SKM-1 (cell line): ENCODE results near the gene KIF18B.

ENCODE experiments used
- DNase-seq: peaks from one replicate; lab custom pipeline; 2025; ENCODE audit not compliant: unreplicated experiment; lab: John Stamatoyannopoulos, UW

Gene KIF18B

GRCh38 chr17:44940317-44940716 is 7.3 kb downstream of the KIF18B start:
- no peak for DNase-seq

DNA sequence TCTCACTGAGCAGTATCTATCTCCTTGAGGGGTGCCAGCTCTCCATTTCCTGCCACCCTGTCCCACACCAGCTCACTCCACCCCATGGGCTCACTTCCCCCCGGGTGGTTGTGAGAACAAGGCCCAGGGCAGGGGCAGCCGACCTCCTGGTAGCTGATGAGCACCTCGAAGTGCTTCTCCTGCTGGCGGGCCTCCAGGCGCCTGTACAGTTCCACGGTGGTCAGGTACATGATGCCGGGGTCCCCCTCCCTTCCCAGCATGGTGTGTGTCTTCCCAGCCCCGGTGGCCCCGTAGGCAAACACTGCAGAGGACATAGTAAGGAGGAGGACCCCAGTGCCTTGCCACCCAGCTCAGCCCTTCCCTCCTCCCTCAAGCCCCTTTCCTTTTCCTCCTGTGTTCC is 12.5 kb downstream of the KIF18B start:
- no peak for DNase-seq

- no peak for DNase-seq
These were observed 12.8 kb downstream of the KIF18B start for GRCh38 chr17:44934745-44935105.

DNA sequence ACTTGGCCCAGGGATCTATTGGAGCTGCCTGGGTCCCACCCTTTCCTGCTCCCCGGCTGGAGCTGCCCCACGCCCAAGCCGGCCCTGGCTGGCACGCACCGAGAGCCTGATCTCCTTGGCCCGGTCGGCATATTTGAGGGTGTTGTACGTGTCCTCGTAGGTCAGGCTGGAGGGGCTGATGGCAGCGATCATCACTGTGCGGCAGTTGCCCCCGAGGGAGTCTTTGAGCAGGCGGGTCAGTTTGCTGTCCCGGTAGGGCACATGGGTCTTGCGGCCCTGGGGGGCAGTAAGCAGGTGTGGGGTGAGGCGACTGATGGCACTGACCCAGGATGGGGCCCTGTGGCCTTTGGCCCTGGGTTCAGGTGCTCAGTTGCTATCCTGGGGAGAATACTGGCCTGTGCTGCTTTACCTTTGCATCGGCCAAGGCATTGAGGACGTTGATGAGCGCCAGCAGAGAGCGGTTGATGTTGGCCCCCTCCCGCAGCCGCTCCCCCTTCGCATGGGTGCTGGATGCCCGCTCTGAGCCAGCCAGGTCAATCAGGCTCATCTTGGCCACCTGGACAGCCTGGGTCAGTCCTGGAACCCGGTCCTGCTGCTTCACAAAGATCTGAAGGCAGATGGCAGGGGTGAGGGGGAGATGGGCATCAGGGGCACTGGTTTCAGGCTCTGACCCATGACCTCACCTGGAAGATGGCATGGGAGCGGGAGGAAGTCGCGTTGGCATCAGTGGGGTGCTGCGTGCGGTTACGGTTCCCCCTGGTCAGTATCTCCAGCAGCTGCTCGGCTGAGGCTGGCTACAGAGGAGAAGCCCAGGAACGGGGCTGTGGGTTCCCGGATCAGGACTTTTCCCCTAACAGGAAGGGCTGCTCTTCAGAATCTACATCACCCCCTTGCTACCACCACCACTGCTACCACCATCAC is 13.5 kb downstream of the KIF18B start:
- no peak for DNase-seq

DNA sequence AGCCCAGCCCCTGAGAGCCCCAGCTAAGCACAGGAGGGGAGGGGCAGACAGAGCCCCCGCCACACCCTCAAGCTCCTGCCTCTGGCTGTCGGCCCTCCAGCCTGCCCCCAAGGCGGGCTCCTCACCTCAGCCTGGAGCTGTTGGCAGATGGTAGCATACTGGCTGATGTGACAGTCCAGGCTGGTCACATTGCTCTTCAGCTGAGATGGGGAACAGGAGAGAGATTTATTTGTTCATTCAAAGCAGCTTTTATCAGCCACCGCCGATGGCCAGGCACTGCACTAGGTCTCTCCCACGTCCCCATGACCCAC is 14.8 kb downstream of the KIF18B start:
- no peak for DNase-seq

DNA sequence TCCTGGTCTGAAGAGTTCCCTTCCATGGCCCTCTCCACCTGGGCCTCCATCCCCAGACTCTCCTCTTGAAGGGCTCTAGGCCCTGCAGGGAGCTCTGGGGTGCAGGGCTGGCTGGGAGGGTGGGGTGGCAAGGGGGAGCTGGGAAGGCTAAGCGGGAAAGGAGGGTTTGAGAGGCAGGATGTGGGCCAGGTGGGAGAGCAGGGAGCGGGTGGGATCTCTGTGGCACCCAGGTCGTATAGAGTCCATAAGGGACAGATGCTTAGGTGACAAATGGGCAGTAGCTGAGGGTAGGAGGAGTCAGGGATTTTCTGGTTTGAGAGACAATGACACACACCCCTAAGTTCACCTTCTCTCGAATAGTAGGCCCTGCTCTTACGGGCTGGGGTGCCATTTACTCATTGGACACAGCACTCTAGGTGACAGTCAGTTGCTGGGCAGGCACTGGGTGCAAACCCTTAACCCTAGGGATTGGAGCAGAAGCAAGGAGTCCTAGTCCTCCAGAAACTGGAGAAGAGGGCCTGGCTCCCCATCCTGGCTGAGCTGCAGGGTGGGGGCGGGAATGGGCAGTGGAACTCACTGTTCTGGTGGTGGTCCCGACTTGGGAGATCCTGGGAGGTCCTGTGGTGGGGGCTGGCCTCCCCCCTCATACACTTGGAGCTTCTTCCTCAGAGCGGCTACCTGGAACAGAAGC is 15.3 kb downstream of the KIF18B start:
- DNase-seq, result no peak

DNA sequence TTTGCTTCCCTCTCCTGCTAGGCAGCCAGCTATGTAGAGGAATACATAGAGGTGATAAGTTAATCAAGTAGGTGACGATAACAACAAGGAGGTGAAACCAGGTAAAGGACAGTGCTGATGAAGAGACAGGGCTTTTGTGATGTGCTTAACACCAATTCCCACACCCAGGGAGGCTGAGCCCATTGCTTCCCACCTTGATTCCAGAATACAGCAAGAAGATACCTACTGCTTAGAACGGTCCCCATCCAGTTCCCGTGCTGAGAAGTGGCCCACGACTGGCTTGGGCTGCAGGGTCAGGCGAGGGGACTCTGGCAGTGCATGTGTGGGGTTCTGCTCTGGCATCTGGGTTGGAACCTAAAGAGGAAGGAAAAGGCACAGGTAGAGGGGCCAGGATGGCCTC is 16.2 kb downstream of the KIF18B start:
- no peak for DNase-seq

DNA sequence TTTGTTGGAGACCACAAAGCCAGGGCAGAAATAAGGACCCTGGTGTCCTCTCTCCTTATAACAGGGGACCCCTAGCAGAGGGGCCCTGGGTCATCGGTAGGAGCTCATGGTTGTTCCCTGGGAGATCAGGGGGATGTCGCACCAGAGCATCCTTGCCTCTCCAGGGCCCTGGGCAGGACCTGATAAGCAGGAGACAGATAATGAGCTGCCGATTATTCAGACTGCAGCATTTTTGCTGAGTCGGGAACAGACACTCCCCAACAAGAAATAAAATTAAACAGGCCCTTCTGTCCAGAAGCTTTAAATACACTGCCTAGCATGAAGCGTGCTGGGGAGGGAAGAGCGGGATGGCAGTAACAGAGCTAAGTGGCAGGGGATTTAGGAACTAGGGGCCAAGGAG is 16.9 kb downstream of the KIF18B start:
- no peak for DNase-seq

DNA sequence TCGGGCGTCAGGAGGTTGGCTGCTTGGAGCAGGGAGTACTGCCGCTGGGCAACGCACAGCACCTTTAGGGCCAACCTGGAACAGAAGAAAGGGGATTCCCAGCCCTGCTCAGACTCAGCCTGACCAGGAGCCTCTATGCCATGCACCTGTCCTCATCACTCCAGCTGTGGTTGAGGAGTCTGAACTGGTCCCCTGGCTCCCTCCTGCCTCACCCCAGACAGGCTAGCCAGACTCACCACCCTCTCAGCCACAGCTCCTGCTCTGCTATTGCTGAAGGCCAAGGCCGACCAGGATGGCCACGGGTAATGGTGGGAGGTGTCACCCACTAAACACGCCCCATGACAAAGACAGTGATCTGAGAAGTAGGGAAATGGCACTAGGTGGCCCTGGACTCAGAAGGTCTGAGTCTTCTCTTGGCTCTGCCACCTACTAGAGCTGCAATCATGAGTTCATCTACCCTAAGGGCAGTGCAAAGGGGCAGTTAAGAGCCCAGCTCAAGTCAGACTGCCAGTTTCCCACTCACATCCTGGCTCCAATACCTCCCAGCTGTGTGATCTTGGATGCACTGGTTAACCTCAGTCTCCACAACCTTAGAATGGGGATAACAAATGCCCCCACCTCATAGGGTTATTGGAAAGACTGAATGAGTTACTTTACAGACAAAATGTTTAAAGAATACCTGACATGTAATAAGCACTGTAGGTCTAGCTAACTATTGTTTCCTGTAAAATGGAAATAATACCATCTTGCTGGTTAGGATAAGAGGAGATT is 18.4 kb downstream of the KIF18B start:
- DNase-seq, result no peak

DNA sequence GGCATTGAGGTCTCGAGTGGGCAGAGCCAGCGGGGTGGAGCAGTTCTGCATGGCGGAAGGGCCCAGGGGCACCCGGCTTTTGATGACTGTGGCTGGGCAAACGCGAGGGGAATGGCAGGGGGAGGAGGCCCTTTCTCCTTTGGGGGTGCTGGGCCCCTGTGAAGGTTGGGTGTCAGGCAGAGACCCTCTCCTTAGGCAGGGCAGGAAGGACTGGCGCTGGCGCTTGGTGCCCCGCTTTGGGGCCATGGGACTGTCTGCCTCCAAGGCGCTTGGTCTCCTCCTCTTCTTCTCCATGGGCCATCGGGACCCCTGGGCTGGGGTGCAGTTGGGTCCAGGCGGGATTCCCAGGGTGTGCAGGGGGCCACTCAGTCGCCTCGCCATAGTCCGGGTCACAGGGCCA is 19.4 kb downstream of the KIF18B start:
- no peak for DNase-seq

- no peak for DNase-seq
These were observed 19.9 kb downstream of the KIF18B start for GRCh38 chr17:44927696-44928095.

- DNase-seq, result no peak
These were observed 20.6 kb downstream of the KIF18B start for GRCh38 chr17:44926821-44927525.

DNA sequence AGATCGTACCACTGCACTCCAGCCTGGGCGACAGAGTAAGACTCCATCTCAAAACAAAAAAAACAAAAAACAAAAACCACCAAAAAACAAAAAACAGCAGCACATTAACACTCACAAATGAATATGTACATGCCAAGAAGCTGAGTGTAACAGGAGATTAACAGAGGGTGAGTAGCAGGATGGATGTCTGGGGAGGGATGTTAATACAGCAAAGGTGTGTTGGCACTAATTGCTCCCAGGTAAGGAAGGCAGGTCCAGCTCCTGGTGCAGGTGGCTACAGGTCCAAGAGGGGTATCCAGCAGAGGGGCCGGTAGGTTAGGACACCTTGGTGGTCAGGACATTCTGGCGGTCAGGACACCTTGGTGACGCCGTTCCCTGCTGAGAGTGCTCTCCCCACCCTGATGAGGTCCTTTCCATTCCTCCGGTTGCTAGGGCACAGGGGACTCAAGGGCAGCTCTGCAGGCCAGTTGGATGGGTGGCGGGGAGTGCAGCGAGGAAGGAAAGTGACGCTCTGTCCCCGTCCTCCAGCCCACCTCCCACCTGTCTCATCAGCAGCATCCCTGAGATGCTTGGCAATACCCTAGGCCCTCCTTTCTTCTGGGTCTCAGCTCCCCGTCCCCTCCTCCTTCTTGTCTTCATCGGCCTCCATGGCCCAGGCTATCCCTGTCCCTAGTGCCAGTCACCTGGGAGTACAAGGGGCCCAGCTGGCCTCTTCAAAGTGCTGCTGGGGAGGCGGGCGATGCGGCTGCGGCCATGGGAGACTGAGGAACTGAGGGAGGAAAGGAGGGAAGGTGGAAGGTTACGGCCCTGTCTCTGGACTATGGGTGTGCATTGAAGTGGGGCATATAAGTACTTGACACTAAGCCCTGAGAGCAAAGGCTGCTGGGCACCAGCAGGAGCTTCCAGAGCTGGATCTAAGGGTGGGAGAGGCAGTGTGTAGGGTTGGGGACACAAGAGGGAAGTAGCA is 21.6 kb downstream of the KIF18B start:
- no peak for DNase-seq

GRCh38 chr17:44924107-44924544 is 23.4 kb downstream of the KIF18B start:
- no peak for DNase-seq

GRCh38 chr17:44922746-44923470 is 24.7 kb downstream of the KIF18B start:
- no peak for DNase-seq

GRCh38 chr17:44922136-44922535 is 25.4 kb downstream of the KIF18B start:
- DNase-seq, result no peak

GRCh38 chr17:44921122-44921882 is 26.3 kb downstream of the KIF18B start:
- no peak for DNase-seq

DNA sequence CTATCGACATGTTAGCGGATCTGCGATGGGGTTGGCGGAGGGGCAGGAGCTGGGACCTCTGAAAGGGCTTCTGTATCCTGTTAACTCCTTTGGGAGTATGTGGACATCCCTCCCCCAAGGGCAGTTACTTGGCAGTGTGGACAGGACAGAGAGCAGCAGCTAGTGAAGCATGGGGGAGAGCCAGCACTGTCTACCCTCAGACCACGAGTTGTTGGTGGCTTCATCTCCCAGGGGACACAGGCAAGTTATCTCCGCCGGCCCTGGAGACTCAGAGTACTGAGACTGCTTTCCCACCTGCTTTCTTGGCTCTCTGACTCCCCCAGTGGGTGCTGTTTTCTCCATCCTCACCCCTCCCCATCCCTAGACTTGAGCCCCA is 27.0 kb downstream of the KIF18B start:
- DNase-seq, result no peak
